PC-9 (cell line): ENCODE measurements around the gene AK5. TPM values are rescaled to one million over a fixed set of nuclear protein-coding genes. Genes with fewer than 3 reads are reported as not detected.
A peak's percentile ranks its signal among the peaks of the same experiment; 100 is the strongest.

Experiments used
- BruUV-seq: library from RNA; stranded (reverse); fragments of 400-500 nt; replicated peaks from 2 replicates; lab custom pipeline; 2021; lab: Mats Ljungman, UMichigan
- CTCF ChIA-PET: fragments of 300-600 bp; sonication (Branson Sonifier 250); formaldehyde crosslinking; loops from one replicate; lab custom pipeline; 2022; ENCODE audit warnings: antibody characterized with exemption; lab: Charles Lee
- POLR2A ChIA-PET: fragments of 300-600 bp; sonication (Branson Sonifier 250); formaldehyde crosslinking; loops from one replicate; lab custom pipeline; 2022; ENCODE audit warnings: antibody characterized with exemption; ENCODE audit not compliant: unreplicated experiment; lab: Charles Lee
- DNase-seq, 2 experiments: peaks; one replicate each; pipeline versions ENCODE4 v3.0.0 to v3.0.0-alpha.2; 2015 to 2022; ENCODE audit warnings: mixed read lengths in 1 of 2
- H2AFZ ChIP-seq: fragments of 200-600 bp; sonication (generic); 2 replicates; pipeline ENCODE4 v1.8.1; 2017; ENCODE audit warnings: antibody characterized with exemption
- H3F3A ChIP-seq: fragments of 200-600 bp; sonication (generic); 2 replicates; pipeline ENCODE4 v1.8.1; 2017; ENCODE audit warnings: antibody characterized with exemption, mild to moderate bottlenecking, low read depth; ENCODE audit not compliant: insufficient read depth
- H3K27ac ChIP-seq: fragments of 200-600 bp; sonication (generic); 2 replicates; pipeline ENCODE4 v1.6.1; 2016; ENCODE audit warnings: mixed run types
- H3K27me3 ChIP-seq: fragments of 200-600 bp; sonication (generic); 2 replicates; pipeline ENCODE4 v1.6.1; 2016; ENCODE audit warnings: low read depth, mixed run types; ENCODE audit not compliant: insufficient read depth
- H3K36me3 ChIP-seq: fragments of 200-600 bp; sonication (generic); 2 replicates; pipeline ENCODE4 v1.6.1; 2016; ENCODE audit warnings: low read depth, mixed run types
- H3K4me1 ChIP-seq: fragments of 200-600 bp; sonication (generic); replicated peaks from 2 replicates; pipeline ENCODE4 v1.6.1; 2016; ENCODE audit warnings: mixed run types; ENCODE audit not compliant: insufficient read depth
- H3K4me2 ChIP-seq: fragments of 200-600 bp; sonication (generic); 2 replicates; pipeline ENCODE4 v1.6.1; 2017; ENCODE audit warnings: mixed run types
- H3K4me3 ChIP-seq: fragments of 200-600 bp; sonication (generic); 2 replicates; pipeline ENCODE4 v1.6.1; 2016; ENCODE audit warnings: mixed run types
- H3K79me2 ChIP-seq: fragments of 200-600 bp; sonication (generic); 2 replicates; pipeline ENCODE4 v1.6.1; 2017; ENCODE audit warnings: low read depth, mixed run types
- H3K9me2 ChIP-seq: fragments of 200-600 bp; sonication (generic); 2 replicates; pipeline ENCODE4 v1.8.1; 2017; ENCODE audit warnings: mild to moderate bottlenecking; ENCODE audit not compliant: insufficient read depth
- H3K9me3 ChIP-seq: fragments of 200-600 bp; sonication (generic); 2 replicates; pipeline ENCODE4 v1.8.1; 2016; ENCODE audit warnings: low read depth; ENCODE audit not compliant: insufficient read depth
- H4K20me1 ChIP-seq: fragments of 200-600 bp; sonication (generic); 2 replicates; pipeline ENCODE4 v1.8.1; 2017; ENCODE audit not compliant: insufficient read depth
- CTCF ChIP-seq: fragments of 200-600 bp; sonication (generic); conservative IDR thresholded peaks from 2 replicates; pipeline ENCODE4 v1.6.1; 2017; ENCODE audit warnings: mixed run types, antibody characterized with exemption, mild to moderate bottlenecking, moderate library complexity
- EZH2 ChIP-seq: fragments of 200-600 bp; sonication (generic); IDR thresholded peaks from 2 replicates; pipeline ENCODE4 v1.8.0; 2017; ENCODE audit warnings: antibody characterized with exemption, low read depth
- intact Hi-C: fragments of 100-400 bp; cut with micrococcal nuclease; formaldehyde crosslinking; loops from one replicate; pipeline ENCODE4 v1.10.0; 2022; ENCODE audit not compliant: unreplicated experiment
- total RNA-seq: library from RNA; stranded (reverse); gene quantifications from 2 replicates; pipeline ENCODE4 v1.2.3, GENCODE V29; 2021

Gene AK5
- total RNA-seq, 1 experiment from 2014 or later = 1.2 TPM

- Histone ChIP-seq H3K4me2 (peak overlapping the region; percentile 13; the same call in 1 of the 2 replicates), H2AFZ (no peak overlapping the region), H3K27ac (no peak overlapping the region; the same call in 1 of the 2 replicates), H3K9me3 (no peaks in the 10 kb centered on the region), H3K4me3 (no peak overlapping the region), H3K9me2 (no peaks in the 10 kb centered on the region), H3K36me3 (no peaks in the 10 kb centered on the region), H3K4me1 (peaks cover 52% of the 10 kb centered on the region), H3F3A (peaks cover 37% of the 10 kb centered on the region), H4K20me1 (no peaks in the 10 kb centered on the region), H3K27me3 (no peaks in the 10 kb centered on the region), H3K79me2 (no peaks in the 10 kb centered on the region)
- ChIA-PET CTCF (no interaction called here), POLR2A (interaction anchor here (0.6 kb wide), 1 partner anchor 1301 kb away, joined by 3 read pairs; no protein-coding TSS in a partner anchor)
- TF ChIP-seq EZH2 (no peak), CTCF (no peak)
- peak in 1 of 2 experiments; percentile 85 for DNase-seq
- intact Hi-C loops = no loop called here
- BruUV-seq = no TSS peak
Measured at GRCh38 chr1:77543822-77544448, 262.1 kb downstream of the AK5 start.

GRCh38 chr1:77544845-77545244 is 263.0 kb downstream of the AK5 start:
- Histone ChIP-seq H4K20me1 (no peaks in the 10 kb centered on the region), H2AFZ (no peak overlapping the region), H3K27ac (no peak overlapping the region), H3K4me2 (no peak overlapping the region), H3K36me3 (no peaks in the 10 kb centered on the region), H3K79me2 (no peaks in the 10 kb centered on the region), H3F3A (peaks cover 28% of the 10 kb centered on the region), H3K9me2 (no peaks in the 10 kb centered on the region), H3K4me3 (no peak overlapping the region), H3K27me3 (no peaks in the 10 kb centered on the region), H3K4me1 (peaks cover 42% of the 10 kb centered on the region), H3K9me3 (no peaks in the 10 kb centered on the region)
- ChIA-PET POLR2A (interaction anchor here (0.6 kb wide), 1 partner anchor 1302 kb away, joined by 3 read pairs; no protein-coding TSS in a partner anchor), CTCF (no interaction called here)
- TF ChIP-seq CTCF = no peak
- no peak for TF ChIP-seq EZH2
- no TSS peak for BruUV-seq
- intact Hi-C loops = no loop called here
- no peak for DNase-seq

GRCh38 chr1:77545970-77546369 is 264.2 kb downstream of the AK5 start:
- no peaks in the 10 kb centered on the region for H3K9me3 ChIP-seq
- H3K27me3 ChIP-seq = no peaks in the 10 kb centered on the region
- H3K79me2 ChIP-seq = no peaks in the 10 kb centered on the region
- DNase-seq = no peak
- POLR2A ChIA-PET = no interaction called here
- H4K20me1 ChIP-seq = no peaks in the 10 kb centered on the region
- H3K4me1 ChIP-seq = peaks cover 31% of the 10 kb centered on the region
- intact Hi-C loops = no loop called here
- H2AFZ ChIP-seq = no peak overlapping the region
- no peaks in the 10 kb centered on the region for H3K36me3 ChIP-seq
- H3K27ac ChIP-seq = no peak overlapping the region
- no TSS peak for BruUV-seq
- H3K4me3 ChIP-seq = no peak overlapping the region
- no peaks in the 10 kb centered on the region for H3K9me2 ChIP-seq
- peaks cover 16% of the 10 kb centered on the region for H3F3A ChIP-seq
- CTCF ChIA-PET = no interaction called here
- TF ChIP-seq EZH2 = no peak
- TF ChIP-seq CTCF = no peak
- H3K4me2 ChIP-seq = no peak overlapping the region
